SK-N-MC (cell line): ENCODE data around the gene CAPG.

Source experiments
- EZH2 ChIP-seq: fragments of 200-600 bp; sonication (generic); IDR thresholded peaks from one replicate; pipeline ENCODE4 v1.6.1; 2017; ENCODE audit warnings: antibody characterized with exemption
- POLR2AphosphoS5 ChIP-seq: IDR thresholded peaks from 2 replicates; pipeline ENCODE4 v1.6.1; 2012; ENCODE audit warnings: mild to moderate bottlenecking, low read depth, low read length, borderline replicate concordance

DNA sequence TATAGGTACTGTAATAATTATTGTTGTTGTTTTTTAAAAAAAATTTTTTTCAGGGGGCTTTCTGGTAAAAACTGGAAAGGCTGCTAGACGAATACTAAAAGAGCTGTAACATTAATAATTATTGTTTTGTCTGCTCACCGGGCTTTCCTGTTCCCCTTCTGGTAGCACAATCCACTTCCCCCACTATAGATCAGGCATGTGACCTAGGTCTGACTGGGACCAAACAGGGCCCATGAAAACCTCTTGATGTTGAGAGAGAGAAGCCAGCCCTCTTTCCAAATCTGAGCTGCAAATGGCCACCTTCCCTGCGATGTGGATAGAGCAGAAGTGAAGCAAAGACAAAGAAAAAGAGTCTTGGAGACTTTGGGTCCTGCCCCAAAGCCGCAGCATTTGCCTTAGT lies 31.7 kb upstream of the CAPG start:
- TF ChIP-seq EZH2 (no peak), POLR2AphosphoS5 (no peak)
